Measurements from ENCODE around the gene IFI44.

Gene IFI44

GRCh38 chr1:78617615-78618026 lies 32.0 kb upstream of the IFI44 start:
- TF ChIP-seq CTCF (IDR thresholded peaks at IDR 0.05; ENCODE audit: low read depth, low read length): peak; percentile 87
- DNase-seq (ENCODE audit: extremely low read depth, low read depth): peak; percentile 76

GRCh38 chr1:78619032-78619431 lies 30.6 kb upstream of the IFI44 start:
- no peak for DNase-seq (ENCODE audit: extremely low read depth, low read depth)
- TF ChIP-seq CTCF (IDR thresholded peaks at IDR 0.05; ENCODE audit: low read depth, low read length): no peak

- no peak for TF ChIP-seq CTCF (IDR thresholded peaks at IDR 0.05; ENCODE audit: low read depth, low read length)
- DNase-seq (ENCODE audit: extremely low read depth, low read depth): no peak
Measured at GRCh38 chr1:78619446-78619802, 30.2 kb upstream of the IFI44 start.

- TF ChIP-seq CTCF (IDR thresholded peaks at IDR 0.05; ENCODE audit: low read depth, low read length): no peak
- DNase-seq (ENCODE audit: extremely low read depth, low read depth): peak; percentile 35
Measured at GRCh38 chr1:78619803-78620579, 29.6 kb upstream of the IFI44 start, which contains the start of gene IFI44L. Gene IFI44L, plus strand, starts transcription at chr1:78620448. Its CDS starts 7,468 bp downstream, at chr1:78627916.

- no peak for DNase-seq (ENCODE audit: extremely low read depth, low read depth)
- no peak for TF ChIP-seq CTCF (IDR thresholded peaks at IDR 0.05; ENCODE audit: low read depth, low read length)
Measured at GRCh38 chr1:78620666-78621065, 29.0 kb upstream of the IFI44 start.

DNA sequence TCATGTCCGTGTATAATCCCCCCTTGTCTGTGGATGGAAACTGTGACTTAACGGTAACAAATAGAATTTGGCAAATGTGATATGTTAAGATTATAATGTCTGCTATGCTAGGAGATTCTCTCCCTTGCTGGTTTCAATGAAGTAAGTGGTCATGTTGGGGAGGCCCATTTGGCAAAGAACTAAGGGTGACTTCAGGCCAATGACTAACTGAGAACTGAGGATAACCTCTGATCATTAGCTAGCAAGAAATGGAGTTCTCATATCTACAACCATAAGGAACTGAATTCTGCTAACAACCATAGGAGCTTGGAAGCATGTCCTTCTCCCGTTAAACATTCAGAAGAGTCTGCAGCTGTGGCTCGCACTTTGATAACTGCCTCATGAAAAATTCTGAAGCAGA lies 27.1 kb upstream of the IFI44 start:
- TF ChIP-seq CTCF (IDR thresholded peaks at IDR 0.05; ENCODE audit: low read depth, low read length): no peak
- no peak for DNase-seq (ENCODE audit: extremely low read depth, low read depth)

DNA sequence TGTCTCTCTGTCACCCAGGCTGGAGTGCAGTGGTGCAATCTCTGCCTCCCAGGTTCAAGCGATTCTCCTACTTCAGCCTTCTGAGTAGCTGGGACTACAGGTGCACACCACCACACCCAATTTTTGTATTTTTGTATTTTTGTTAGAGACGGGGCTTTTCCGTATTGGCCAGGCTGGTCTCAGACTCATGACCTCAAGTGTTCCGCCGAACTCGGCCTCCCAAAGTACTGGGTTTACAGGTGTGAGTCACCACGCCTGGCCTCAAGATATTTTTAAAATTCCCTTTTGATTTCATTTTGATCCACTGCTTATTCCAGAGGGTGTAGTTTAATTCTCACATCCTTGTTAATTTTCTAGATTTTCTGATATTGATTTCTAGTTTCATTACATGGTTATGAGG lies 25.6 kb upstream of the IFI44 start:
- no peak for TF ChIP-seq CTCF (IDR thresholded peaks at IDR 0.05; ENCODE audit: low read depth, low read length)

More for the DNA sequence above, 25.6 kb upstream of the IFI44 start:
- DNase-seq (ENCODE audit: extremely low read depth, low read depth): no peak

Data from AG09319 (cell line).